A549 (cell line): ENCODE data around the gene TRIM72. TPM values are rescaled to one million over a fixed set of nuclear protein-coding genes. Genes with fewer than 3 reads are reported as not detected.

Source experiments
- ATAC-seq, 2 experiments: fragments of 200-7000 bp in 1 of 2; fragments of >200 bp in 1 of 2; cut with Nextera tagmentation in 1 of 2; cut with Tn5 transposase in 1 of 2; 3 replicates each; pipeline versions ENCODE4 v1.8.0 to v1.9.1; 2018 to 2020; ENCODE audit warnings: mild to moderate bottlenecking in 1 of 2, moderate library complexity in 1 of 2
- CTCF ChIA-PET: fragments of 300-600 bp; sonication (Branson Sonifier 250); formaldehyde crosslinking; extraction: SDS; loops from one replicate; lab custom pipeline; 2021; ENCODE audit warnings: antibody characterized with exemption, inconsistent platforms; lab: Yijun Ruan, JAX
- POLR2A ChIA-PET: fragments of 350-600 bp; formaldehyde crosslinking; extraction: SDS; loops from one replicate; lab custom pipeline; 2021; ENCODE audit warnings: antibody characterized with exemption, inconsistent platforms; lab: Yijun Ruan, JAX
- DNase-seq, 2 experiments: peaks; one replicate each; pipeline versions ENCODE4 v3.0.0 to v3.0.0-alpha.2; 2011 to 2016; ENCODE audit warnings: low read depth in 1 of 2, low spot score in 1 of 2
- FAIRE-seq: peaks from 2 replicates; lab custom pipeline; 2011; peaks lifted over from hg19 to GRCh38; lab: Jason Lieb, UNC
- H3K27ac ChIP-seq, 2 experiments: fragments of >200 bp; sonication (Bioruptor Twin); formaldehyde crosslinking; 3 replicates each; pipeline ENCODE4 v1.5.1; 2016 to 2017
- H3K4me1 ChIP-seq: fragments of >200 bp; sonication (Bioruptor Twin); formaldehyde crosslinking; 3 replicates; pipeline ENCODE4 v1.6.1; 2016
- H3K4me2 ChIP-seq: fragments of >200 bp; sonication (Bioruptor Twin); formaldehyde crosslinking; 3 replicates; pipeline ENCODE4 v1.6.1; 2016
- H3K4me3 ChIP-seq: fragments of >200 bp; sonication (Bioruptor Twin); formaldehyde crosslinking; 3 replicates; pipeline ENCODE4 v1.5.1; 2016
- H3K9me3 ChIP-seq: fragments of >200 bp; sonication (Bioruptor Twin); formaldehyde crosslinking; 3 replicates; pipeline ENCODE4 v1.6.1; 2016
- CBX2 ChIP-seq: fragments of 200-600 bp; sonication (generic); IDR thresholded peaks from 2 replicates; pipeline ENCODE4 v1.6.1; 2016; ENCODE audit warnings: low read depth, mild to moderate bottlenecking, borderline replicate concordance
- CBX8 ChIP-seq: fragments of 200-600 bp; sonication (generic); IDR thresholded peaks from 2 replicates; pipeline ENCODE4 v1.6.1; 2016
- CEBPB ChIP-seq, 2 experiments: fragments of >200 bp in 1 of 2; sonication (Bioruptor Twin) in 1 of 2; formaldehyde crosslinking in 1 of 2; IDR thresholded peaks; 2 replicates each; pipeline ENCODE4 v1.6.1; 2012 to 2016
- CHD2 ChIP-seq: fragments of 150-350 bp; IDR thresholded peaks from 2 replicates; pipeline ENCODE4 v1.6.1; 2014; ENCODE audit warnings: low read length; ENCODE audit not compliant: partially characterized antibody
- EHMT2 ChIP-seq: fragments of 200-600 bp; sonication (generic); IDR thresholded peaks from 2 replicates; pipeline ENCODE4 v1.6.1; 2016; ENCODE audit warnings: antibody characterized with exemption, low read depth, mild to moderate bottlenecking, moderate library complexity
- ESRRA ChIP-seq: fragments of 150-350 bp; IDR thresholded peaks from 2 replicates; pipeline ENCODE4 v1.6.1; 2014; ENCODE audit warnings: mild to moderate bottlenecking, low read length, borderline replicate concordance
- FOXS1 ChIP-seq: fragments of 250-450 bp; sonication (Bioruptor Pico); IDR thresholded peaks from 2 replicates; pipeline ENCODE4 v1.5.0; 2020; ENCODE audit warnings: mild to moderate bottlenecking, moderate library complexity
- HOXA7 ChIP-seq: fragments of 250-450 bp; sonication (Bioruptor Pico); IDR thresholded peaks from 2 replicates; pipeline ENCODE4 v1.5.0; 2020; ENCODE audit warnings: mild to moderate bottlenecking, moderate library complexity
- HOXB5 ChIP-seq: fragments of 250-450 bp; sonication (Bioruptor Pico); IDR thresholded peaks from 2 replicates; pipeline ENCODE4 v1.5.0; 2020; ENCODE audit warnings: mild to moderate bottlenecking, moderate library complexity
- JUN ChIP-seq, 2 experiments: fragments of >200 bp; sonication (Bioruptor Twin); formaldehyde crosslinking; IDR thresholded peaks; 2 replicates in 1 of 2; 3 replicates in 1 of 2; pipeline ENCODE4 v1.6.1; 2016 to 2017
- JUNB ChIP-seq: fragments of >200 bp; sonication (Bioruptor Twin); formaldehyde crosslinking; IDR thresholded peaks from 2 replicates; pipeline ENCODE4 v1.6.1; 2016
- KDM5A ChIP-seq: fragments of 200-600 bp; sonication (generic); IDR thresholded peaks from 2 replicates; pipeline ENCODE4 v1.6.1; 2016; ENCODE audit warnings: antibody characterized with exemption, mild to moderate bottlenecking
- MAFK ChIP-seq: fragments of 450-650 bp; IDR thresholded peaks from 2 replicates; pipeline ENCODE4 v1.6.1; 2014; ENCODE audit not compliant: partially characterized antibody
- NFE2L2 ChIP-seq: fragments of 150-350 bp; conservative IDR thresholded peaks from 2 replicates; pipeline ENCODE4 v1.6.1; 2014; ENCODE audit warnings: low read length
- POLR2AphosphoS2 ChIP-seq: conservative IDR thresholded peaks from 2 replicates; pipeline ENCODE4 v1.6.1; 2012; ENCODE audit warnings: low read length, improper control_type of control experiment, inconsistent platforms
- RNF2 ChIP-seq: fragments of 200-600 bp; sonication (generic); IDR thresholded peaks from 2 replicates; pipeline ENCODE4 v1.6.1; 2016; ENCODE audit warnings: low read depth, mild to moderate bottlenecking, antibody characterized with exemption, moderate library complexity, borderline replicate concordance
- SMC3 ChIP-seq: fragments of >200 bp; sonication (Bioruptor Twin); formaldehyde crosslinking; IDR thresholded peaks from 3 replicates; pipeline ENCODE4 v1.6.1; 2018; ENCODE audit warnings: inconsistent platforms
- SREBF2 ChIP-seq: fragments of 450-650 bp; IDR thresholded peaks from 2 replicates; pipeline ENCODE4 v1.6.1; 2014; ENCODE audit warnings: mild to moderate bottlenecking, moderate library complexity
- ZNF302 ChIP-seq: fragments of 250-450 bp; sonication (Bioruptor Pico); IDR thresholded peaks from 2 replicates; pipeline ENCODE4 v1.9.0; 2021; ENCODE audit warnings: inconsistent platforms, mild to moderate bottlenecking, moderate library complexity
- ZSCAN20 ChIP-seq: fragments of 250-450 bp; sonication (Bioruptor Pico); IDR thresholded peaks from 2 replicates; pipeline ENCODE4 v1.8.0; 2022; ENCODE audit warnings: mild to moderate bottlenecking, moderate library complexity
- WGBS: methylation state at CpG from one replicate; pipeline ENCODE4 v1.1.6; 2017; ENCODE audit errors: missing lambda C conversion rate; 5-methylcytosine and 5-hydroxymethylcytosine counted together
- polyA plus RNA-seq, 4 experiments: library from polyadenylated mRNA; depleted of rRNA in 3 of 4; stranded (reverse); fragments of >200 nt; fragmentation: RNase III in 1 of 4; extraction: RNeasy Plus Mini Kit Qiagen cat#74134 plus additional on column Dnase treatment in 1 of 4; gene quantifications; 2 replicates in 3 of 4; 3 replicates in 1 of 4; pipeline ENCODE4 v1.2.3, GENCODE V29; 2011 to 2017
- TF ChIP-seq, protein P1 (sequence below): fragments of 450-650 bp; IDR thresholded peaks from 2 replicates; pipeline ENCODE4 v1.6.1; 2014; ENCODE audit warnings: antibody characterized with exemption
- TF ChIP-seq, protein P2 (sequence below): fragments of 250-450 bp; sonication (Bioruptor Pico); IDR thresholded peaks from 2 replicates; pipeline ENCODE4 v1.5.0; 2021; ENCODE audit warnings: mild to moderate bottlenecking, moderate library complexity, borderline replicate concordance
- TF ChIP-seq, protein P3 (sequence below): fragments of >200 bp; sonication (Bioruptor Twin); formaldehyde crosslinking; IDR thresholded peaks from 3 replicates; pipeline ENCODE4 v1.5.1; 2016
- TF ChIP-seq, protein P4 (sequence below): fragments of 150-350 bp; IDR thresholded peaks from 2 replicates; pipeline ENCODE4 v1.6.1; 2014; ENCODE audit warnings: low read depth, mild to moderate bottlenecking, low read length

Gene TRIM72
- polyA plus RNA-seq, 2 of the 4 experiments (the other 2 are of a cell fraction) = 0.04 TPM; not detected in 1

DNA sequence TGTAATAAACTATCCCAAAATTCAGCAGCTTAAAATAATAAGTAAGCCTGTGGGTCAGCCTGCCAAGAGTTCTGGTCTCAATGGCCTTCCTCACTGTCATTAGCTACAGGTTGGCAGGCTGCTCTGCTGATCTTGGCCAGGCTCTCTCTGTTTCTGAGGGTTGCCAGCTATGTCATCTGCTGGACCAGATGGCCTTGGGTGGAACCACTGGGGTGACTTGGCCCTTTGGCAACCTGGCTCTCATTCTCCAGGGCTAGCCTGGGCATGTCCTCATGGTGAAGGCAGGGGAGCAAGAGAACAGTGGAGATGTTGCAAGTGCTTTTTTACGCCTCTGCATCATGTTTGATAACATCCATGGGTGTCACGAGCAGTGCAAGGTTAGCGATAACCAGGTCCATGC, 59.8 kb downstream of the TRIM72 start (continued):
- TF ChIP-seq, protein P1, sequence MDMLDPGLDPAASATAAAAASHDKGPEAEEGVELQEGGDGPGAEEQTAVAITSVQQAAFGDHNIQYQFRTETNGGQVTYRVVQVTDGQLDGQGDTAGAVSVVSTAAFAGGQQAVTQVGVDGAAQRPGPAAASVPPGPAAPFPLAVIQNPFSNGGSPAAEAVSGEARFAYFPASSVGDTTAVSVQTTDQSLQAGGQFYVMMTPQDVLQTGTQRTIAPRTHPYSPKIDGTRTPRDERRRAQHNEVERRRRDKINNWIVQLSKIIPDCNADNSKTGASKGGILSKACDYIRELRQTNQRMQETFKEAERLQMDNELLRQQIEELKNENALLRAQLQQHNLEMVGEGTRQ = no peak
- TF ChIP-seq CEBPB (IDR thresholded peaks at IDR 0.05) (no peak), JUN (IDR thresholded peaks at IDR 0.05) (no peak), CBX8 (no peak), HOXB5 (CRISPR knock-in tag) (no peak)

DNA sequence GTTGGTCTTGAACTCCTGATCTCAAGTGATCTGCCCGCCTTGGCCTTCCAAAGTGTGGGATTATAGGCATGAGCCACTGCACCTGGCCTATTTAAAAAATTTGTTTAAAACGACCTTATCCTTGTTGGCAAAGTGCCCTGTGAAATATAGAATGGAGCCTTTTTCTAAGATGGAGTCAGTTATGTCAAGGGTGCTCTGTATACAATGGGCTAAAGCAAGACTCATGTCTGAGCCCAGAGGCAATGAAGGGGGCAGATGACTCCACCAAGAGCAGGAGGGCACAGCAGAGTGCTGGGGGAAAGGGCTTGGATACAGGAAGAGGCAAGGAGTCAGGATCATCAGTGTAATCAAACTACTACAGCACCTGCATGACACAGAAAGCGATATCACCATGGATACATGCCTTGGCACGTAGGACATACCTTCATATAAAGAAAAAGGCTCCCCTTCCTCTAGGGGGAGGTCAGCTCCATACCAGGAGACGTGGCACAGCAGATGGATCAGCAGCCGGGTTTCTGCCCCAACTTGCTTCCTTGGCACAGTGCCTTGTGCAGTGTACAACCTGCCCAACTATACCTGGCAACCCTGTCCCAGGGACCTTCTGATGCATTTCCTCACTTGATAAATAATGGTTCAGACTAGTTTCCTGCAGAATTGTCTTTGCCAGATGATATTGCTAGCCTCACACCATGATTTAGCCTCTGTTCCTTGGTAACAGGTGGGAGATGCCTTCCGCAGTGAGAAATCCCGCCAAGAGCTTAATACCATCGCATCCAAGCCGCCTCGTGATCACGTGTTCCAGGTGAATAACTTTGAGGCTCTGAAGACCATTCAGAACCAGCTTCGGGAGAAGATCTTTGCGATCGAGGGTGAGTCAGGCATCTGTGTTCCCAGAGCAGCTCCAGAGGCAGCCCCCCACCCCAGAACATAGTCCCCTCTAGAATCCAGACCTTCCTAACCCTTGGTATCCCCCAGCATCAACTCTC, 61.2 kb downstream of the TRIM72 start:
- Histone ChIP-seq H3K27ac (no peak overlapping the region), H3K9me3 (no peaks in the 10 kb centered on the region), H3K4me1 (no peaks in the 10 kb centered on the region), H3K4me3 (no peak overlapping the region), H3K4me2 (no peak overlapping the region)
- FAIRE-seq (no peak), DNase-seq (no peak), ATAC-seq (no peak)
- TF ChIP-seq ZNF302 (CRISPR knock-in tag) (no peak), SMC3 (no peak), JUNB (no peak), KDM5A (no peak), HOXA7 (CRISPR knock-in tag) (no peak), SREBF2 (no peak), MAFK (no peak)
- TF ChIP-seq, protein P2, sequence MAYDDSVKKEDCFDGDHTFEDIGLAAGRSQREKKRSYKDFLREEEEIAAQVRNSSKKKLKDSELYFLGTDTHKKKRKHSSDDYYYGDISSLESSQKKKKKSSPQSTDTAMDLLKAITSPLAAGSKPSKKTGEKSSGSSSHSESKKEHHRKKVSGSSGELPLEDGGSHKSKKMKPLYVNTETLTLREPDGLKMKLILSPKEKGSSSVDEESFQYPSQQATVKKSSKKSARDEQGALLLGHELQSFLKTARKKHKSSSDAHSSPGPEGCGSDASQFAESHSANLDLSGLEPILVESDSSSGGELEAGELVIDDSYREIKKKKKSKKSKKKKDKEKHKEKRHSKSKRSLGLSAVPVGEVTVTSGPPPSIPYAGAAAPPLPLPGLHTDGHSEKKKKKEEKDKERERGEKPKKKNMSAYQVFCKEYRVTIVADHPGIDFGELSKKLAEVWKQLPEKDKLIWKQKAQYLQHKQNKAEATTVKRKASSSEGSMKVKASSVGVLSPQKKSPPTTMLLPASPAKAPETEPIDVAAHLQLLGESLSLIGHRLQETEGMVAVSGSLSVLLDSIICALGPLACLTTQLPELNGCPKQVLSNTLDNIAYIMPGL (CRISPR knock-in tag) = no peak
- ChIA-PET CTCF (interaction anchor here (0.9 kb wide), 1 partner anchor 58 kb away, joined by 4 read pairs; no protein-coding TSS in a partner anchor), POLR2A (no interaction called here)
- 77% methylated on average over 15 of the region's 15 CpGs for WGBS

DNA sequence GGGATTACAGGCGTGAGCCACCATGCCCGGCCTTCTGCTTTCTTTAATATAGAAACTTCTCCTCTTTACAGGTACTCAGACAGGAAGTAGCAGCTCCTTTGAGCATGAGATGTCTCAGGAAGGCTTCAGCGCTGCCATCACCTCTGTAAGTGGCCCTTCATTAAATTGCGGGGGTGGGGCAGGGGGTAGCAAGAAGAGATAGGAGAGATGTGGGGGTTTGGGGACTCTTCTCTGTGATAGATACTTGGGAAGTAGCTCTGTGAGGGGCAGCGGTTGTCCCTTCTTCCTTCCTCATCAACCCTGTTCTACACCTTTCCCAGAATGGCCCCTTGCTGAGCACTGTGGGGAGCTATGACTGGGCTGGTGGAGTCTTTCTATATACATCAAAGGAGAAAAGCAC, 62.7 kb downstream of the TRIM72 start:
- ChIA-PET CTCF (interaction anchor here (0.6 to 0.9 kb wide), 2 partner anchors 116 to 176 kb away, joined by 3 read pairs; no protein-coding TSS in a partner anchor), POLR2A (no interaction called here)
- WGBS = 84% methylated on average over 5 of the region's 5 CpGs
- TF ChIP-seq JUNB (no peak), FOXS1 (CRISPR knock-in tag) (no peak), EHMT2 (no peak), POLR2AphosphoS2 (no peak), CBX2 (no peak), NFE2L2 (no peak), SMC3 (no peak), ESRRA (no peak), ZSCAN20 (CRISPR knock-in tag) (no peak), CHD2 (no peak), HOXA7 (CRISPR knock-in tag) (no peak), RNF2 (no peak)
- TF ChIP-seq, protein P3, sequence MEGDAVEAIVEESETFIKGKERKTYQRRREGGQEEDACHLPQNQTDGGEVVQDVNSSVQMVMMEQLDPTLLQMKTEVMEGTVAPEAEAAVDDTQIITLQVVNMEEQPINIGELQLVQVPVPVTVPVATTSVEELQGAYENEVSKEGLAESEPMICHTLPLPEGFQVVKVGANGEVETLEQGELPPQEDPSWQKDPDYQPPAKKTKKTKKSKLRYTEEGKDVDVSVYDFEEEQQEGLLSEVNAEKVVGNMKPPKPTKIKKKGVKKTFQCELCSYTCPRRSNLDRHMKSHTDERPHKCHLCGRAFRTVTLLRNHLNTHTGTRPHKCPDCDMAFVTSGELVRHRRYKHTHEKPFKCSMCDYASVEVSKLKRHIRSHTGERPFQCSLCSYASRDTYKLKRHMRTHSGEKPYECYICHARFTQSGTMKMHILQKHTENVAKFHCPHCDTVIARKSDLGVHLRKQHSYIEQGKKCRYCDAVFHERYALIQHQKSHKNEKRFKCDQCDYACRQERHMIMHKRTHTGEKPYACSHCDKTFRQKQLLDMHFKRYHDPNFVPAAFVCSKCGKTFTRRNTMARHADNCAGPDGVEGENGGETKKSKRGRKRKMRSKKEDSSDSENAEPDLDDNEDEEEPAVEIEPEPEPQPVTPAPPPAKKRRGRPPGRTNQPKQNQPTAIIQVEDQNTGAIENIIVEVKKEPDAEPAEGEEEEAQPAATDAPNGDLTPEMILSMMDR = no peak
- TF ChIP-seq, protein P4, sequence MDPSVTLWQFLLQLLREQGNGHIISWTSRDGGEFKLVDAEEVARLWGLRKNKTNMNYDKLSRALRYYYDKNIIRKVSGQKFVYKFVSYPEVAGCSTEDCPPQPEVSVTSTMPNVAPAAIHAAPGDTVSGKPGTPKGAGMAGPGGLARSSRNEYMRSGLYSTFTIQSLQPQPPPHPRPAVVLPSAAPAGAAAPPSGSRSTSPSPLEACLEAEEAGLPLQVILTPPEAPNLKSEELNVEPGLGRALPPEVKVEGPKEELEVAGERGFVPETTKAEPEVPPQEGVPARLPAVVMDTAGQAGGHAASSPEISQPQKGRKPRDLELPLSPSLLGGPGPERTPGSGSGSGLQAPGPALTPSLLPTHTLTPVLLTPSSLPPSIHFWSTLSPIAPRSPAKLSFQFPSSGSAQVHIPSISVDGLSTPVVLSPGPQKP = no peak
- no peak overlapping the region for H3K4me2 ChIP-seq
- H3K27ac ChIP-seq = no peak overlapping the region
- DNase-seq (no peak), FAIRE-seq (no peak), ATAC-seq (no peak)
- no peaks in the 10 kb centered on the region for H3K4me1 ChIP-seq
- H3K4me3 ChIP-seq = no peak overlapping the region
- no peaks in the 10 kb centered on the region for H3K9me3 ChIP-seq
